T follicular helper cell (primary cell): ENCODE data around the gene NTRK2.
"Not testable (repeated sequence)": the region's sequence is repeated elsewhere in the genome, so short reads cannot be mapped to it uniquely, and the experiment has no call there.

Source experiments
- DNase-seq: peaks from one replicate; pipeline ENCODE4 v3.0.0-alpha.2; 2020; ENCODE audit warnings: low read depth

NTRK2 gene

DNA sequence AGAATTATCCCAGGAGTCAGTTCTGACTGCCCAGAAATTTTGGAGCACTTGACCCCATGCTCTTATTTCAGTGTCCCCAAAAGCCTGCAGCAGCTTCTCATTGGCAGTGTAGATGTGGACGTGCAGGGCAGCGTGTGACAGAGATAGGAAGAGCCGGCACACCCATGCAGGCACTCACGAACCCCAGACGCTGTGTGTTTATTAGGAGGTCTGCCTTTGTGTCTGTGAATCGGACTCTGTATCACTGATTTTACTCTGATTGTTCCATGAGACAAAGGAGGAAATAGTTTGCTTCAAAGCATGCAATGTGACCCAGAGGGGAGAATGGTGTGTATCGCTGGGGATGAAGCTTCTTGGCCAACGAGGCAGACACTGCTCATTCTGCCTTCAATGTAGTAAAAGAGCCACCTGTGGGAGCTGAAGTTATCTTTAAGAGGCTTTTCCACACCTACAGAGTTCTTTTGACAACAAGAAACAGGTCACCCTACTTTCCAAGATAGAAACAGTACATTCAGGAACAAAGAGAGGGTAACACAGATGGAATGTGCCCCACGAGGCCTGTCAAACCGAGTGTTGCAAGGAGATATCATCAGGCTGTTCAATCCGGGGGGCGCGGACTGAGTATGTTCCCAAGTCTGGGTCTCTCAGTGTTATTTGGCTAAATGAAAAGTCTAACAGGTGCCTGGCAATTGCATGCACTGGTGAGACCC is 224.0 kb downstream of the NTRK2 start:
- DNase-seq = no peak

DNA sequence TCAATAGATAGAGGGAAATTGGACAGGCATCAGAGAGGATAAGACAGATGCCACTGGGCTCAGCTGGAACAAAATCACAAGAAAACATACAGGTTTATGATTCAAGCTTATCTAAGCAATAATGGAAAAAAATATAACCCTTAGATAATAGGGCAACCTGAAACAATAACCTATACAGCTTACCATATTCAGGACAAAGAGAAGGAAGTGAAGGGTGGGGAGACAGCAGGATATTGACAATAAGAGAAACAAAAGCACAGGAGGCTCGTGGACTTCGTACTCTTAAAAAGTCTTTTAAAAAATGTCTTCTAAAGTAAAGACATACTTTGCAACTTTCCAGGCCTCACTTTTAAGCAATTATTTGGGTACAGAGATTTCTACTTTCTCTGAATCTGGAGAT is 225.3 kb downstream of the NTRK2 start:
- DNase-seq = no peak

DNA sequence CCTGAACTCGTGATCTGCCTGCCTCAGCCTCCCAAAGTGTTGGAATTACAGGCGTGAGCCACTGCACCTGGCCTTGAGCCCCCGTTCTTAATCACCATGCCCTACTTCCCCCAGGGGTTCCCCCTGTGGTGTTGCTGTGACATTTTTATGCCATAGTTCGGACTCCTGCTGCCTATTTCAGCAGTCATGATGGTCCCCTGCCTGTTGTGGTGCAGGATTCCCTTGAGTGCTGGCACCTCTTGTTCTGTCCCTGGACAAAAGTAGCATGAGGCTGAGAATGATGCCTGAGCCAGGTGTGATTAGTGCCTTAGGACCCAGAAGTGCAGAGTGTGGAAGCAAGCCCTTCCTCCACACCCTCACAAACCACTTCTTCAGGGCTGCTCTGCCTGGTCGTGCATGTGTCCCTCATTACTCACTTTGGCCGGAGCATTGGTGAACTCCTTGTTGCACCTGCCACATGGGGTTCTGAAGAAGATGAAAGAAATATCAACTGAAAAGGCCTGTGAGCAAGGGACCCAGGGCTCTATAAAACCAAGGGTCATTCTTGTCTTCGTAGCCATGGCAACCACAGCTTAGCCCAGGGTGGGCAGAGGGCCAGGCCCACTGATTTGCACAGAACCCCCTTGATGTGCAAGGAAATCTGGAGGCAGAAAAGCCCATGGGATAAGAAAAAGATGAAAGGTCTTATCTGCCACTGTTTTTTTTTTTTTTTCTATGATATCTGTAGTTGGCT is 228.0 kb downstream of the NTRK2 start:
- no peak for DNase-seq

DNA sequence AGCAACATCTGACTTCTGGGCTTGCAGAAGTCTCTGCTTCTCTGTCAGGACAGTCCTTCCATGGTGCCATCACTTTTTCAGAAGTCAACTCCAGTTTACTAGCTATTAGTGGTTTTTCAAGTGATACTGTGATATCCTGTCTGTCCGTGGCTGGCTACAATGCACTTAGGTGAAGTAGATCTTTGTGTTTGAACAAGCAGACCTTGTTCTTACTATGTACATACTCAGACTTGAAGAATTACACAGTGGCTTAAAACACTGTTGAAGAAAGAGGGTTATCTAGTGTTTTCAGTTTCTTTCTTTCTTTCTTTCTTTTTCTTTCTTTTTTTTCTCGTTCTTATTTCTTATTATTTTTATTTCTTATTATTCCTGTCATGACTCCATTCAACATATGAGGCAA is 228.7 kb downstream of the NTRK2 start:
- no peak for DNase-seq

DNA sequence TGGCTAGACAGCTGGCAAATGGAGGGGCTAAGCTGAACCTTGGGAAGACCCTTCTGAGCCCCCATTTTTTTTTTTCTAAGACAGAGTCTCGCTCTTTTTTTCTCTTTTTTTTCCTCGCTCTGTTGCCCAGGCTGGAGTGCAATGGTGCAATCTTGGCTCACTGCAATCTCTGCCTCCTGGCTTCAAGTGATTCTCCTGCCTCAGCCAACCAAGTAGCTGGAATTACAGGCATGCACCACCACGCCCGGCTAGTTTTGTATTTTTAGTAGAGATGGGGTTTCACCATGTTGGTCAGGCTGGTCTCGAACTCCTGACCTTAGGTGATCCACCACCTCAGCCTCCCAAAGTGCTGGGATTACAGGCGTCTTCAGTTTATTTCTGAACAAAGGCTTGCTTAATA is 229.1 kb downstream of the NTRK2 start:
- not testable (repeated sequence) for DNase-seq

DNA sequence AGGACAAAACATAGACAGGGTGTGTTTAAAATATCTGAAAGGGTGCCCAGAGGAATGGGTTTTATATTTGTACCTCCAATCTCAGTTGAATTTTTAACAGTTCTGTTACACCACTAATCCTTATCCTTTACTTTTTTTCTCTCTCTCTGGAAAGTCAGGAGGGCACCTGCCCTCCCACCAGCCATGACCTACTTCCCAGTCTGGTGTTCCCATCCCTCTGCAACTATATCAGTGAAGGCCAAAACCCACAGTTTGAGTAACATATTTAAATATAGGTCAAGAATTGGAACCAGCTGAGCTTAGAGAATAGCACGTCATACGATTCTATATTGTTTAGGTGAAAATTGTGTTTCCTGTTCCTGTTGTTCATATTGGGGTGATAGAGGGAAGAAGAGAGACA is 229.8 kb downstream of the NTRK2 start:
- DNase-seq = no peak

DNA sequence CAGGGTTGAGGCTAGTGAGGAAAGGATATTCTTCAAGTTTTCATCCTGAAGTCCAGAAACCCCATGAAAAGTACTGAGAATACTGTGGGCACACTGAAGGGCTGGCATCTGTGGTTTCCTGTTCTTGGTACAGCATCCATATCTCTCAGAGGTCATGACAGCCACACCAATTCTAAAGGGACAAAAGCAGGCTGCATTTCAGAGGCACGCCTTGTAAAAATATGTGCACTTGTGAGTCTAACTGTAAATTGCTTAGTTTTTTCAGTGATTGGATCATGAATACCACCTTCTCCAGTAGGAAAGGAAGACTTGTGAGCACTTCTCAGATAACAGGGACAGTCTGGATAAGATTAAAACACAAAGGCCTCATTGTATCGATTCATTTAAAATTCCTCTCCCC is 230.9 kb downstream of the NTRK2 start:
- no peak for DNase-seq

DNA sequence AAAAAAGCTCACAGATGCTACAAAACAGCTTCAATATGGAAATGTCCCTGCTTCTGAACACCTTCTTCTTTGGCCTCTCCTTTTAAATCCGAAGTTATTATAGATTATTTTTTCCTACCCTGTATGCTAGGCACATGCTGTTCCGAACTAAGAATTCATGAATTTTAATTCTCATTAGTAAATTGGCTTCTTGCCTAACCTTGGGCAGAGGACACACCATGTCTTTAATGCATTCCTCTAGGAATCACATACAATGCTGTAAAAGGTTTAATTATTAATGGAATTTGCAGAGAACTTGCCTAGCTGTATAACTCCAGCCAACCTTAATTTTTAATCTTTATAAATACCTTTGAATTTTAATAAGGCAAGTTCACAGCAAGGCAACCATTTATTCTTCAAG is 234.4 kb downstream of the NTRK2 start:
- no peak for DNase-seq

DNA sequence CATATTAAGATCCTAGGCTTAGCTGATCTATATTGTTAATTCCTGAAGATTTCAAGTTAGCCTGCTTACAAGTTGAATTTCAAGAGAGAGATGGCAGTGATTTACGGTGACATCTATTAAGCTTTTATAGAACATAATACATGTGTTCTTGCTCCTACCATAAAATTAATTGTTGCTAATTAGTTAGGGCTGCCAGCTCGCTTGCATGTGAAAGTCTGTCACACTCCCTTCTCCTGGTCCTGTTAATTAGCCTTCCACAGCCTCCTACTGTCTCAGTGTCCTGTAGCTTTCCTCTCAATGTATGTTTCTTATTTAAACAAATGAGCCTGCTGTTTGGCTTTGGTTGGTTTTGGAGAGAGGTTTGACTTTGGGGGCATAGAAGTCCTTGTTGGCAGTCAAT is 247.2 kb downstream of the NTRK2 start:
- no peak for DNase-seq

DNA sequence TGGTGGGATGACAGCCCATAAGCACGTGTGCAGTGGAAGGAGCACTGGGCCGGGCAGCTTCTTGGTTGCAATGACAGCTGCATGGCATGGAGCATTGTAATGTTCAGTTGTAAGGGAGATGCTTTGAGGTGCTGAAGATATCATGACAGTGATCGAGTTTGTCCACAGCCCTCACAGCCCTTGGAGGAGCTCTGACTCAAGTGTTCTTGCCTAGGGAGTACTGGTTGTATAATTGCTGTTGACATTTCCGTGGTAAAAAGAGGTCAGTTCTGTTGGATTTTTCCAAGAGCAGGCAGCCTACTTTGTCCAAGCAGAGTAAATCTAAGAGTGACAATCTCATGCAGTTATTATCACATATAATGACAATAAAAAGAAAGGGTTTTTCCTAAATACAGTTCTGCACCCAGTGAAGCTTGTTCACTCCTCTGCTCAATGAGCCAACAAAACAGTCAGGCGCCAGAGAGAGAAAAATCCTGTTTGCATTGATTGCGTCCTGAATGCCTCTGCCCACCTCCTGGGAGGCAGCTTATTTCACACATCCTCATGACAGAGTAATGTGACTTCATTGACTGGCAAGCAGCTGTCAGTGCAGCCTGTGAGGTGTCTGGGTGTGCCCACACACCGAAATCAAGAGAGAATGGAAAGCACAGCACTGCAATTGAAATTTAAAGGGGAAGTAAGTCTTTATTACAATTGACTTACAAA is 248.0 kb downstream of the NTRK2 start:
- no peak for DNase-seq

DNA sequence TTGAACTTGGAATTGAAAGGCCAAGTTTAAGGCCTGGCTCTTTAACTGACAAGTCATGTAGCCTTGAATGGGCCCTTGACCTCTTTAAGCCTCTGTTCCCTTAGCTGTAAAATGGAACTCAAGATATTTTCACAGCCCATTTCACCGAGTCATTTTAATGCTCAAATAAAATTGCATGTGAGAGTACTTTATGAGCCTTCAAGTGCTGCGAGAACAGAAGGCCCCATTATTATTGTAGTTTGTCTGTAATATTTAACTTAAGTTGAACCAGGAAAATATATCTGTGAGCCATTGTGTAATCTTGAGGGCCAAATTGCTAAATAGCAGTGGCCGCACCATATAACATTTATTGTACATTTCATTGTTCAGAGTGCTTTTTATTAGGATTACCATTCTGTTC is 249.9 kb downstream of the NTRK2 start:
- no peak for DNase-seq

DNA sequence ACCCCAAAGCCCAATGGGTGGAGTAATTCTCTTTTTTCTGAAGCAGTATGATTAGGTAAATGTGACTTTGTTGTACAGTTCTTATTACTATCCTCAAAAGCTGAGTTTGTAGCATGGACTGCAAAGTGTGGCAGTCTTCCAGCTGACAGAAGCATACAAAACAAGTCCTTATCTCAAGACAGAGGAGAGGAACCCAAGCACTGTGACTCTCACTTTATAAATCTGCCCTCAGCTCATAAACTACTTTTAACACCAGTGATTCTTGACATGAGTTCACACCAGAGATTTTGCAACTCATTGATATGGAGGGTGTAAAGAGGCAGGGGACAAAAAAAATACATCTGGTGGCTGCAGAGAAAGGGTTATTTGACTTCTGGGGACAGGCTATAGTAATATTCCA is 251.6 kb downstream of the NTRK2 start:
- no peak for DNase-seq

DNA sequence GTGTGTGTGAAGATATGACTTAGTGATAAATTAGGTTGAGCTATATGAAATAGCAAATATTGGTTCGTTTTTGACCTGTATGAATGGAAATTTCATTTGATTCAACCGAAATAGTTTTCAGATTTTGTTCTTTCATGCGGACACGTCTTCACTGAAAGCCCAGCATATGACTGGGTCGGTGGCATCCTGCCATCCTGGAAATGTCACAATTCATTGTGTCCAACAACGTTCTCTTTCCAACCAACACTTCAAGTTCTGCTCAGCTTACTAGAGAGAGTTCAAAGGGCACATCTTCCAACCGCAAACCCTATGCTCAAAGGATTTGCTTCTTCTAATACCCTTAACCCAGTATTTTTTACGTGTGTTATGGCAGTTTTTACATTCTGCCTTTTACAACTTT is 252.5 kb downstream of the NTRK2 start:
- no peak for DNase-seq

DNA sequence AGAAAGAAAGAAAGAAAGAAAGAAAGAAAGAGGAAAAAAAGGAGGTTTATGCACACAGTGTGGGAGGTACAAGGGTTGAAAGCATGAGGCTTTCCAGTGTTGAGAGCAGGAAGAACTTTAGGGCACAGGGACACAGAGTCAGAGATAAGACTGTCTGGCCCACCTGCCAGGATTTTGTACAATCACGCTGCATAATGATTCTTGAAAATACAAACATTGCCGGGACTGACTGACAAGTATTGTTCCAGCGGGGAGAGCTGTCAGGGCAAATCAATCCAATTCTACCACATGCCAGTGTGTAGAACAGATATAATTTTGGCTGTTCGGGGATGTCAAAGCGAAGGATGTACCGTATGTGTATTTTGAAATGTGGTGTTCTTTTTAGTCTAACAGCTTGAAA is 254.7 kb downstream of the NTRK2 start:
- no peak for DNase-seq

DNA sequence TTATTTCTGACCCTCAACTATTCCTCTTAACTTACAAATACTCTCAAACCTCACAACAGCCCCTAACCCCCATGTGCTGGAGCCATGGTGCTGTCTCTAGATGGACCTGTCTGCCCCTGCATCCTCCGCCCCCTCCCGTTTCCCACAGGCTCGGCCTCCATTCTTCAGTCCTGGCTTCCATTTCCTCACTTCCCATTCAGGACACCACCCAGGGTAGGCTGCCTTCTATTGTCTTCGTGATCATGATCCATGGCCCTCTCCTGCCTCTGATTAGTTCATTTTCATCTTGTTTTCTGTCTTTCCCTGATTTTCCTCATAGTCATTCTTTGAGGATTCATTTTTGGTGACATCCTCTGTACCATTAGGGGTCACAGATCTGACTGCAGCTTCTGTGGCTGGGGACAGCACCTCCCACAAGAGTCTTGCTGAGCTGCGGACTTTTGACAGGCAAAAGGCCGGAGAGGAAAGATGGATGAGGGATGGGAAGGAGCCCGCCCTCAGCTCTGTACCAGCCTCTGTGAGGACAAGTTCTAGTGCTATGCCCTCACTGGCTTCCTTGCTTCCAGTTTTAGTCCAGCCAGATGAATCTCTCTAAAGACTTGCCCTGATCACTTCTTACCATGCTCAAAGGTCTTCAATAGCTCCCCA is 255.8 kb downstream of the NTRK2 start:
- DNase-seq = no peak

DNA sequence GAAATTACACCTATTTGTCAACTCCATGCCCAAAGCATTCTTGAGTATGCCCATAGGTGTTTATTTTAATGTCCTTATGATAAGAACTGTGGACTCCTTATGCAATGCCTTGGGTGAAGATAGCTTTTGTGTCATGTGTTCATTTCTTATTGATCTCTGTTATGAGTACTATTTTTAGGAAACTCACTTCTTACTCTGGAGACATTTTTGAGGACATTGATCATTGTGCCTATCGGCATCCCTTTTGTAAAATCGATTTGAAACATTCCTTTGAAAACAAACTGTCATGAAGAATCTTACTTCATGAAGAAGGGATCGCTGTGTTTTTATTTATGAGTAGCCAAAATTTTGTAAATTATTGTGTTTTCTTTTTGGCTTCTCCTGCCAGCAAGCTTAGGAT is 257.3 kb downstream of the NTRK2 start:
- DNase-seq = no peak

DNA sequence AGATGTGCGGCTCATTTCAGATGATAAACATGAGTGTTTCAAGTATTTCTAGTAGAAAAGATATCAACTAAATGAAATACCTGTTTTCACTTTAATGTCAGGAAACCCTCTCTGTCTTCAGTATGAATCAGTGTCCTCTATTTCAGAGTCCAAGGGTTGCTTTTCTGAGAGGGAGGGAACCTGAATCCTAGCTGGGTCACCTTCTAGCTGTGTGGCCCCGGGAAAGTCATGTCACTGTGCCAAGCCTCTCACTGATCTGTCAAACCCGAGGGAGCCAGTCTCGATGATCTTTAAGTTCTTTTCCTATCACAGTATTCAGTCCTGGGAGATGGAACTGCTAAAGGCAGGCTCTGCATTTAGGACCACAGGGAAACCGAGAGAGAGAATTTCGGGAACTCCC is 258.9 kb downstream of the NTRK2 start:
- no peak for DNase-seq

DNA sequence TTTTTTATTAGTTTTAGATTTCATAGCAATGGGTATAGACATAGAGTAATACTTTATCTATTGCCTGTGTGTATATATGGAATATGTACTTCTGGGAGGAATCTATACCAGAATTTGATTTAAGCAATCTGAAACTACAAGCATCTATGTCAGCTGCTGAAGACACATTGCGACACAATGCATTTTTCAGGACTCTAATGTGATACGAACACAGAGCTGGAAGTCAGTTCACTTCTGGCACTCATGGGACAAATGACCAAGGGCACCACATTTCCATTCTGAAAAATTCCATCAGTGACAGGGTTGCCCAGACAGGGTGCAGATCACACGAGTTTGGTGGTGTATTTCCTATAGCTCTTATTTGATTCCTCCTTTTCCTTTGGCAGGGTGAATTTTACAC is 259.5 kb downstream of the NTRK2 start:
- DNase-seq = no peak

DNA sequence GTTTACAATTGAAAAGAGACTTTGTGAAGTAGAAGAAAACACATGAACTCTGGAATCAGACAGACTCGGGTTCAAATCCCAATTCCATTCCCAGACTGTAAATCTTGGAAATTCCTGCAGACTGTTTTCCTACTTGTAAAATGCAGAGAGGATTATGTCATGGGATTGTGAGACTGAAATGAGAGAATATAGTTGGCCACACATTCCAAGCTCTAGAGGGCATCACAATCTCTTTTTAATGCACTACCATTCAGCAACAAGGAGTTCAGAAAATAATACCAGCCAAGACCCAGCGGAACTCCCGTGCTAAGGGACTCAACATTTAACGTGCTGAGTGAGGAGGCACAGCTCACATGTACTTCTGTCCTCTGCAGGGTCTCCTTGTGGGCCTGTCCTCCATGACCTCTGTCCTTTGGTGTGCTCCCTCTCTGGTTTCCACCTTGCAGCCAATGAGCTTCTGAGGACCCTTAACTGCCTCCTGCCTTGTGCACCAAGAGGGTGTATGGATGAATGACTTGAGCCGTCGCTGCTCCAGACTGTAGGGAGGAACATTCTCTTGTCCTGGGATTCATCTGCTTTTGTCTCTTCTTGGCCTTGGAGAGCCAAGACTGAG is 263.5 kb downstream of the NTRK2 start:
- no peak for DNase-seq

DNA sequence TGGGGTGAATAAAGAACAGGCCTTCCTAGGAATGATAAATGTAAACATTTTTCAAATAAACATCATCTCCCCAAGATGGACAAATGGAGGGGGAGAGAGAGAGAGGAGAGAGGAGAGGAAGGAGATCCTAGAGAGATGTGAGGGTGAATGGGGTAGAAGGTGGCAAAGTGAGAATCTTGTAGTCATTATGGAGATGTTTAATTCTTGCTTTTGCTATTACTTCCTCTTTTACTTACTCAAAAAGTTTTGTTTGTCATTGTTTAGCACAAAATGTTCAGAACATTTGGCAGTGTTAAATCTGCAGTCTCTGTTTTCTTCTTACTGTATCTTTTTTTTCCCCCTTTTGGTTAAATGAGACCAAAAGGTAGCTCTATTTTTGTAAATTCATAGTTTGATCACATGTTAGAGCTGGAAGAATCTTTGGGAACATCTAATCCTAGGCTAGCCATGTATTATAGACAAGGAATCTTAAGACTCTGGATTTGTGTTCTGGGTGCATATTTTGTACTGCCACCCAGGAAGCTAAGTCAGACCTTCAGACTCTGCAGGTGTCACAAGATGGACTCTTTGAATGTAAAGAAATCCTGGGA is 266.1 kb downstream of the NTRK2 start:
- DNase-seq = no peak

DNA sequence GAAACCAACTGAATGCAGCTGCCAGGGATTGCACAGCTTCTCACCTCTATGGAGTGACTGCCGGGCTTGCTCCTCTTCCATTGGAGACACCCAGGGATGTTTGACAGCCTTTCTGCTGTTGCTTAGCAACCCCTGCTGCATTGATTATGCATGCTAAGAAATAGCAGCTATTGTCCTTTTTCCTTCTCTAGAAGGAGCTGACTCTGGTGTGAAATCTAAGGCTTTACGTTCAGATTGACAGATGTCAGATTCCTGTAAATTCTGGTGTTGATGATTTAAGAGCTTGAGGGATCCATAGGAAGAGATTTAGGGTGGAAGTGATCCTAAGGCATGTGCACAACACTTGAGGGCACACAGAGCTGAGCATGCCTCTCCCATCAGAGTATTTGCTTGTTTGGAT is 267.7 kb downstream of the NTRK2 start:
- DNase-seq = no peak

DNA sequence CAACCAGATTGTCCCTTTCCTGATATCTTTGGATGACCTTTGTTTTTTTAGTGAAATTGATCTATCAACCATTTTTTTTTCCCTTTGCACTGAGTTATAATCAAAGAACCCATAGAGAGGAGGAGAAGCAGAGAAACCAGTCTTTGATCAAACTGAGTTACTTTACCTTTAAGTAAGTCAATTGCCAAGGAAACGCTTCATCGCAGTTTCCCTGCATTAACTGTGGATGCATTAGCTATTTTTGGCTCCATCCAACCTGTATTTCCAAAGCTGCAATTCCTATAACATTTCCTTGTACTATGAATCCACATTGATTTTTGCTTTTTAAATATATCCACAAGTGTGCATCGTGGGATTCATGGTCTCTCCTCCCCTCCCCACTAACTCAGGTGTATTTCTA is 268.1 kb downstream of the NTRK2 start:
- DNase-seq = no peak
